WTC11 (cell line): ENCODE results near the gene ZSCAN10. TPM values are rescaled to one million over a fixed set of nuclear protein-coding genes. Genes with fewer than 3 reads are reported as not detected.

Source experiments
- ATAC-seq: fragments of 200-7000 bp; cut with Tn5 transposase; 2 replicates; pipeline ENCODE4 v1.10.0; 2021; ENCODE audit warnings: mild to moderate bottlenecking, moderate library complexity
- CTCF ChIA-PET: fragments of 300-600 bp; sonication (Branson Sonifier 250); formaldehyde crosslinking; loops from one replicate; lab custom pipeline; 2021; ENCODE audit warnings: antibody characterized with exemption; lab: Charles Lee
- POLR2A ChIA-PET: fragments of 350-600 bp; sonication (Branson Sonifier 250); formaldehyde crosslinking; loops from one replicate; lab custom pipeline; 2021; ENCODE audit warnings: antibody characterized with exemption; lab: Charles Lee
- DNase-seq: peaks from one replicate; pipeline ENCODE4 v3.0.0; 2021; ENCODE audit warnings: low spot score
- H3K27ac Mint-ChIP-seq: 2 replicates; pipeline ENCODE4 v1.8.0; 2021; ENCODE audit warnings: mixed read lengths
- H3K27me3 Mint-ChIP-seq: 2 replicates; pipeline ENCODE4 v1.8.0; 2021; ENCODE audit warnings: low read depth, mild to moderate bottlenecking, moderate library complexity, mixed read lengths
- H3K36me3 Mint-ChIP-seq: 2 replicates; pipeline ENCODE4 v1.8.0; 2021; ENCODE audit warnings: mixed read lengths
- H3K4me1 Mint-ChIP-seq: 2 replicates; pipeline ENCODE4 v1.8.0; 2022; ENCODE audit warnings: mixed read lengths
- H3K4me3 Mint-ChIP-seq: 2 replicates; pipeline ENCODE4 v1.8.0; 2021; ENCODE audit warnings: mild to moderate bottlenecking, moderate library complexity, mixed read lengths
- H3K9me3 Mint-ChIP-seq: 2 replicates; pipeline ENCODE4 v1.8.0; 2021; ENCODE audit warnings: mixed read lengths
- FOXK1 ChIP-seq: sonication (generic); formaldehyde crosslinking; IDR thresholded peaks from 2 replicates; pipeline ENCODE4 v1.8.0; 2022; ENCODE audit warnings: mild to moderate bottlenecking, moderate library complexity, missing genetic modification reagents
- FOXP1 ChIP-seq: sonication (generic); formaldehyde crosslinking; IDR thresholded peaks from 2 replicates; pipeline ENCODE4 v1.8.0; 2022; ENCODE audit warnings: missing genetic modification reagents, mild to moderate bottlenecking, moderate library complexity, borderline replicate concordance
- GABPB1 ChIP-seq: sonication (generic); formaldehyde crosslinking; IDR thresholded peaks from 2 replicates; pipeline ENCODE4 v1.8.1; 2023; ENCODE audit warnings: mild to moderate bottlenecking, missing genetic modification reagents
- JAZF1 ChIP-seq: fragments of 250-450 bp; sonication (Bioruptor Pico); IDR thresholded peaks from 2 replicates; pipeline ENCODE4 v1.9.0; 2021; ENCODE audit warnings: moderate library complexity, mild to moderate bottlenecking, inconsistent platforms
- NR2C2 ChIP-seq: sonication (generic); formaldehyde crosslinking; IDR thresholded peaks from 2 replicates; pipeline ENCODE4 v1.8.0; 2022; ENCODE audit warnings: mild to moderate bottlenecking, missing genetic modification reagents
- RELA ChIP-seq: sonication (generic); formaldehyde crosslinking; IDR thresholded peaks from 2 replicates; pipeline ENCODE4 v1.8.1; 2022; ENCODE audit warnings: missing genetic modification reagents, mild to moderate bottlenecking, borderline replicate concordance
- RORB ChIP-seq: fragments of 250-450 bp; sonication (Bioruptor Pico); IDR thresholded peaks from 2 replicates; pipeline ENCODE4 v1.9.0; 2021; ENCODE audit warnings: mild to moderate bottlenecking
- SMAD3 ChIP-seq: sonication (generic); formaldehyde crosslinking; IDR thresholded peaks from 2 replicates; pipeline ENCODE4 v1.8.0; 2022; ENCODE audit warnings: missing genetic modification reagents, mild to moderate bottlenecking, borderline replicate concordance
- SOX15 ChIP-seq: fragments of 250-450 bp; sonication (Bioruptor Pico); IDR thresholded peaks from 2 replicates; pipeline ENCODE4 v1.9.0; 2021; ENCODE audit warnings: mild to moderate bottlenecking
- TCF7 ChIP-seq: sonication (generic); formaldehyde crosslinking; IDR thresholded peaks from 2 replicates; pipeline ENCODE4 v1.8.0; 2022; ENCODE audit warnings: mild to moderate bottlenecking, low read depth, missing genetic modification reagents, moderate library complexity
- TP53 ChIP-seq: sonication (generic); formaldehyde crosslinking; IDR thresholded peaks from 2 replicates; pipeline ENCODE4 v1.8.1; 2023; ENCODE audit warnings: mild to moderate bottlenecking, missing genetic modification reagents
- USF2 ChIP-seq: sonication (generic); formaldehyde crosslinking; IDR thresholded peaks from 2 replicates; pipeline ENCODE4 v1.8.1; 2023; ENCODE audit warnings: mild to moderate bottlenecking, missing genetic modification reagents, moderate library complexity
- ZNF232 ChIP-seq: sonication (generic); formaldehyde crosslinking; IDR thresholded peaks from 2 replicates; pipeline ENCODE4 v1.8.0; 2022; ENCODE audit warnings: mild to moderate bottlenecking, missing genetic modification reagents
- ZNF281 ChIP-seq: sonication (generic); formaldehyde crosslinking; IDR thresholded peaks from 2 replicates; pipeline ENCODE4 v1.8.0; 2023; ENCODE audit warnings: mild to moderate bottlenecking, missing genetic modification reagents
- ZNF396 ChIP-seq: fragments of 250-450 bp; sonication (Bioruptor Pico); IDR thresholded peaks from 2 replicates; pipeline ENCODE4 v1.8.0; 2021; ENCODE audit warnings: mild to moderate bottlenecking, moderate library complexity, borderline replicate concordance
- total RNA-seq: library from RNA; stranded (reverse); gene quantifications from 3 replicates; pipeline ENCODE4 v1.2.3, GENCODE V29; 2021
- TF ChIP-seq, protein P1 (sequence below): sonication (generic); formaldehyde crosslinking; IDR thresholded peaks from 2 replicates; pipeline ENCODE4 v1.8.1; 2022; ENCODE audit warnings: mild to moderate bottlenecking, moderate library complexity, missing genetic modification reagents
- TF ChIP-seq, protein P2 (sequence below): sonication (generic); formaldehyde crosslinking; IDR thresholded peaks from 2 replicates; pipeline ENCODE4 v1.8.1; 2023; ENCODE audit warnings: mild to moderate bottlenecking, moderate library complexity, missing genetic modification reagents
- TF ChIP-seq, protein P3 (sequence below): fragments of 200-600 bp; IDR thresholded peaks from 2 replicates; pipeline ENCODE4 v1.8.0; 2022; ENCODE audit warnings: antibody characterized with exemption

The ZSCAN10 gene
- total RNA-seq, 1 experiment from 2014 or later: 263 TPM

DNA sequence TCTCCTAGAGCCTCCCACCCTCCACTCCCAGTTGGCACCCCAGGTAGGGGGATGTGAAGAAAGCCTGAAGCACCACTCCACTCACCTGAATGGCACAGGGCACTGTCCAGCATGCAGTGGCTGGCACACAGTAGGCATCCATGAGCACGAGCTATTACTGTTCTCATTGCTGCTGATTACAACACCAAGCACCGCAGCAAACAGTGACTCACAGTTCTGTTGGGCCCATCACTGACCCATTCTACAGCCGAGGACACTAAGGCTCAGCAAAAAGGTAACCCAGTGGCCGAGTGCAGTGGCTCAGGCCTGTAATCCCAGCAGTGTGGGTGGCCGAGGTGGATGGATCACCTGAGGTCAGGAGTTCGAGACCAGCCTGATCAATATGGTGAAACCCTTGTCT is 2.7 kb downstream of the ZSCAN10 start:
- Mint-ChIP-seq H3K9me3 (no peaks in the 10 kb centered on the region), H3K4me3 (peak overlapping the region; percentile 93), H3K36me3 (peaks cover 35% of the 10 kb centered on the region), H3K27ac (peak overlapping the region; percentile 65; the same call in 1 of the 2 replicates), H3K4me1 (peaks cover 54% of the 10 kb centered on the region), H3K27me3 (no peaks in the 10 kb centered on the region)
- ChIA-PET POLR2A (interaction anchor here (2.8 kb wide), 1 partner anchor 13 kb away, joined by 6 read pairs; no protein-coding TSS in a partner anchor), CTCF (interaction anchor here (0.9 to 8.5 kb wide), 10 partner anchors 9 to 68 kb away, joined by 3 to 68 read pairs (median 6); partner anchors contain the start of gene ZNF205)
- DNase-seq: no peak
- TF ChIP-seq, protein P1, sequence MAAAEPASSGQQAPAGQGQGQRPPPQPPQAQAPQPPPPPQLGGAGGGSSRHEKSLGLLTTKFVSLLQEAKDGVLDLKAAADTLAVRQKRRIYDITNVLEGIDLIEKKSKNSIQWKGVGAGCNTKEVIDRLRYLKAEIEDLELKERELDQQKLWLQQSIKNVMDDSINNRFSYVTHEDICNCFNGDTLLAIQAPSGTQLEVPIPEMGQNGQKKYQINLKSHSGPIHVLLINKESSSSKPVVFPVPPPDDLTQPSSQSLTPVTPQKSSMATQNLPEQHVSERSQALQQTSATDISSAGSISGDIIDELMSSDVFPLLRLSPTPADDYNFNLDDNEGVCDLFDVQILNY (CRISPR knock-in tag): no peak
- TF ChIP-seq FOXP1: peak; percentile 46; the same call in 1 of the 2 replicates
- ATAC-seq: no peak

GRCh38 chr16:3095869-3096268 is 3.2 kb downstream of the ZSCAN10 start:
- Mint-ChIP-seq H3K4me1 (peaks cover 49% of the 10 kb centered on the region), H3K36me3 (peaks cover 40% of the 10 kb centered on the region), H3K4me3 (peak overlapping the region; percentile 93), H3K27me3 (no peaks in the 10 kb centered on the region), H3K9me3 (no peaks in the 10 kb centered on the region)
- POLR2A ChIA-PET: no interaction called here
- no peak for DNase-seq
- TF ChIP-seq ZNF232 (CRISPR knock-in tag) (no peak), ZNF396 (no peak), TP53 (CRISPR knock-in tag) (no peak)
- TF ChIP-seq, all 79 proteins: peak for 0
- CTCF ChIA-PET: interaction anchor here (0.7 to 8.5 kb wide), 12 partner anchors 9 to 68 kb away, joined by 4 to 68 read pairs (median 6); partner anchors contain the start of genes ZNF205 and ZNF213
- H3K27ac Mint-ChIP-seq: peak overlapping the region; percentile 41; the same call in 1 of the 2 replicates
- no peak for ATAC-seq

GRCh38 chr16:3094289-3095027 is 4.6 kb downstream of the ZSCAN10 start:
- ATAC-seq: no peak
- POLR2A ChIA-PET: no interaction called here

GRCh38 chr16:3092501-3092941 is 6.6 kb downstream of the ZSCAN10 start:
- Mint-ChIP-seq H3K27ac (0 out of 2 replicates have a peak overlapping the region, but pooled peaks have one; percentile 70), H3K36me3 (peaks cover 56% of the 10 kb centered on the region), H3K27me3 (no peaks in the 10 kb centered on the region), H3K9me3 (no peaks in the 10 kb centered on the region), H3K4me3 (no peak overlapping the region), H3K4me1 (peaks cover 48% of the 10 kb centered on the region)
- ChIA-PET CTCF (interaction anchor here (1.4 to 3.2 kb wide), 3 partner anchors 22 to 37 kb away, joined by 4 to 20 read pairs (median 19); no protein-coding TSS in a partner anchor), POLR2A (interaction anchor here (0.7 kb wide), 1 partner anchor 71 kb away, joined by 4 read pairs; no protein-coding TSS in a partner anchor)
- DNase-seq (no peak), ATAC-seq (no peak)
- TF ChIP-seq TCF7 (CRISPR knock-in tag) (no peak), SOX15 (no peak), USF2 (CRISPR knock-in tag) (no peak), RELA (CRISPR knock-in tag) (no peak), GABPB1 (CRISPR knock-in tag) (no peak), FOXK1 (no peak), ZNF281 (no peak), JAZF1 (no peak), NR2C2 (CRISPR knock-in tag) (no peak), RORB (CRISPR knock-in tag) (no peak)
- TF ChIP-seq, protein P2, sequence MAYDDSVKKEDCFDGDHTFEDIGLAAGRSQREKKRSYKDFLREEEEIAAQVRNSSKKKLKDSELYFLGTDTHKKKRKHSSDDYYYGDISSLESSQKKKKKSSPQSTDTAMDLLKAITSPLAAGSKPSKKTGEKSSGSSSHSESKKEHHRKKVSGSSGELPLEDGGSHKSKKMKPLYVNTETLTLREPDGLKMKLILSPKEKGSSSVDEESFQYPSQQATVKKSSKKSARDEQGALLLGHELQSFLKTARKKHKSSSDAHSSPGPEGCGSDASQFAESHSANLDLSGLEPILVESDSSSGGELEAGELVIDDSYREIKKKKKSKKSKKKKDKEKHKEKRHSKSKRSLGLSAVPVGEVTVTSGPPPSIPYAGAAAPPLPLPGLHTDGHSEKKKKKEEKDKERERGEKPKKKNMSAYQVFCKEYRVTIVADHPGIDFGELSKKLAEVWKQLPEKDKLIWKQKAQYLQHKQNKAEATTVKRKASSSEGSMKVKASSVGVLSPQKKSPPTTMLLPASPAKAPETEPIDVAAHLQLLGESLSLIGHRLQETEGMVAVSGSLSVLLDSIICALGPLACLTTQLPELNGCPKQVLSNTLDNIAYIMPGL: no peak

More at GRCh38 chr16:3094289-3095027, 4.6 kb downstream of the ZSCAN10 start:
- TF ChIP-seq, protein P3, sequence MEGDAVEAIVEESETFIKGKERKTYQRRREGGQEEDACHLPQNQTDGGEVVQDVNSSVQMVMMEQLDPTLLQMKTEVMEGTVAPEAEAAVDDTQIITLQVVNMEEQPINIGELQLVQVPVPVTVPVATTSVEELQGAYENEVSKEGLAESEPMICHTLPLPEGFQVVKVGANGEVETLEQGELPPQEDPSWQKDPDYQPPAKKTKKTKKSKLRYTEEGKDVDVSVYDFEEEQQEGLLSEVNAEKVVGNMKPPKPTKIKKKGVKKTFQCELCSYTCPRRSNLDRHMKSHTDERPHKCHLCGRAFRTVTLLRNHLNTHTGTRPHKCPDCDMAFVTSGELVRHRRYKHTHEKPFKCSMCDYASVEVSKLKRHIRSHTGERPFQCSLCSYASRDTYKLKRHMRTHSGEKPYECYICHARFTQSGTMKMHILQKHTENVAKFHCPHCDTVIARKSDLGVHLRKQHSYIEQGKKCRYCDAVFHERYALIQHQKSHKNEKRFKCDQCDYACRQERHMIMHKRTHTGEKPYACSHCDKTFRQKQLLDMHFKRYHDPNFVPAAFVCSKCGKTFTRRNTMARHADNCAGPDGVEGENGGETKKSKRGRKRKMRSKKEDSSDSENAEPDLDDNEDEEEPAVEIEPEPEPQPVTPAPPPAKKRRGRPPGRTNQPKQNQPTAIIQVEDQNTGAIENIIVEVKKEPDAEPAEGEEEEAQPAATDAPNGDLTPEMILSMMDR: peak; percentile 68; the same call in 1 of the 2 replicates
- TF ChIP-seq SMAD3 (CRISPR knock-in tag): no peak
- CTCF ChIA-PET: interaction anchor here (1.0 to 5.7 kb wide), 6 partner anchors 35 to 66 kb away, joined by 3 to 60 read pairs (median 8); no protein-coding TSS in a partner anchor
- Mint-ChIP-seq H3K4me3 (peak overlapping the region; percentile 37), H3K36me3 (peaks cover 46% of the 10 kb centered on the region), H3K9me3 (no peaks in the 10 kb centered on the region), H3K27me3 (no peaks in the 10 kb centered on the region), H3K27ac (peak overlapping the region; percentile 96), H3K4me1 (peaks cover 42% of the 10 kb centered on the region)
- DNase-seq: peak; percentile 62
